GM18907 (cell line): ENCODE data around the gene OR2F1.
A peak's percentile ranks its signal among the peaks of the same experiment; 100 is the strongest.

ENCODE experiments used
- ATAC-seq: cut with Tn5 transposase; IDR thresholded peaks from one replicate; pipeline ENCODE4 v1.9.1; 2021; ENCODE audit warnings: mild to moderate bottlenecking, moderate library complexity; ENCODE audit not compliant: unreplicated experiment

Gene OR2F1, protein sequence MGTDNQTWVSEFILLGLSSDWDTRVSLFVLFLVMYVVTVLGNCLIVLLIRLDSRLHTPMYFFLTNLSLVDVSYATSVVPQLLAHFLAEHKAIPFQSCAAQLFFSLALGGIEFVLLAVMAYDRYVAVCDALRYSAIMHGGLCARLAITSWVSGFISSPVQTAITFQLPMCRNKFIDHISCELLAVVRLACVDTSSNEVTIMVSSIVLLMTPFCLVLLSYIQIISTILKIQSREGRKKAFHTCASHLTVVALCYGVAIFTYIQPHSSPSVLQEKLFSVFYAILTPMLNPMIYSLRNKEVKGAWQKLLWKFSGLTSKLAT

GRCh38 chr7:143954544-143954943 lies at the start of gene OR2F1:
TSS of gene OR2F1 (plus strand) at chr7:143954844. CDS start at chr7:143959971, 5,127 bp downstream.
- ATAC-seq: no peak

- no peak for ATAC-seq
These were observed 49.1 kb upstream of the OR2F1 start for GRCh38 chr7:143905509-143905908.

DNA sequence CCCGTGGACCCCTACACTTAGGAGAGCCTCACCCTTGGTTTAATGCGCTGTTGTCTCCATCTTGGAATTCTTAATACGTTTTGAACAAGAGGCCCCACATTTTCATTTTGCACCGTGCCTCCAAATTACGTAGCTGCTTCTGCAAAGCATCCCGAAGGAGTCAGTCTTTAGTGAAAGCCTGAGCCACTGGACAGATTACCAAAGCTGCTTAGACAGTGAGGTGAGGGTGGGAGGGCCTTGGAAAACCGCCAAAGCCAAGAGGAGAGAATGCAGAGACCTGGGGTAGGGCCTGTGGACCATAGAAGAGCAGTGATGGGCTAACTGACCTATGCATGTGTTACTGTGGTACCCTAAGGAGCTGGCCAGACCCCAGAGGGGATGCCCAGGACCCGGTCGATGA lies 48.5 kb upstream of the OR2F1 start:
- no peak for ATAC-seq

DNA sequence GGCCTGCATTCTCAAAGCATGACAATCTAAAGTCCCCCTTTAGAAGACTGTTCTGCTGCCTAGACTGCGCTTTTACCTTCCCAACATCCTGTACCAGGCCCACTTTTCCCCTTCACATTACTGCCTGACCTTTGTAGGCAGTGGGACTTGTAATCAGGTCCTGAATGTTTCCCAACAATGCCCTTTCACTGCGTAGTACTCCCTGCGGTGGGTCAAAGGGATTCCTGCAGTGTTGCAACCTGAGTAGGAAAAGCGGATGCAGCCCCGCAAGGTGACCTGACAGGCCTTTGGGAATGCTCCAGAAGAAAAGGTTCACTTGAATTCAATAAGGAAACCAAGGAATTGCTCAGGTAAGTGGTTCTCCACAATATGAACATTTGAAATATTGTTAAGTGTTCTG lies 47.7 kb upstream of the OR2F1 start:
- no peak for ATAC-seq

DNA sequence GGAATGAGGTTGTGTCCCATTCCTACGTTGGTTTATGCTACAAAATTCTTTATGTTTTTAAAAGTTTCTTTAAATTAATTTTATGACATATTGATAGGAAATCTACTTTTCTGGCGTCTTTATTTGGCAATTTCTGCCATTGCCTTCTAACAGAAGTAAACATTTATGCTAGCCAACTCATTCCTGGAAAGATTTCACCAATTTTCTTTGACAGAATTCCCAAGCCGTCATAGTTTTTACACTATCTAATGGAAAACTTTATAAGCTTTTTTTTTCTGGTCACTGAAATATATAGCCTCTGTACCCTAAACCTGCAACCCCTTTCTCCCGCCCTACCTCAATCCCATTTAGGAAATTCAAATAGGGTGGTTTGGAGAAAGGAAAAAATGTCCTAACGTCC lies 46.5 kb upstream of the OR2F1 start:
- no peak for ATAC-seq

GRCh38 chr7:143909863-143910262 lies 44.8 kb upstream of the OR2F1 start:
- no peak for ATAC-seq

DNA sequence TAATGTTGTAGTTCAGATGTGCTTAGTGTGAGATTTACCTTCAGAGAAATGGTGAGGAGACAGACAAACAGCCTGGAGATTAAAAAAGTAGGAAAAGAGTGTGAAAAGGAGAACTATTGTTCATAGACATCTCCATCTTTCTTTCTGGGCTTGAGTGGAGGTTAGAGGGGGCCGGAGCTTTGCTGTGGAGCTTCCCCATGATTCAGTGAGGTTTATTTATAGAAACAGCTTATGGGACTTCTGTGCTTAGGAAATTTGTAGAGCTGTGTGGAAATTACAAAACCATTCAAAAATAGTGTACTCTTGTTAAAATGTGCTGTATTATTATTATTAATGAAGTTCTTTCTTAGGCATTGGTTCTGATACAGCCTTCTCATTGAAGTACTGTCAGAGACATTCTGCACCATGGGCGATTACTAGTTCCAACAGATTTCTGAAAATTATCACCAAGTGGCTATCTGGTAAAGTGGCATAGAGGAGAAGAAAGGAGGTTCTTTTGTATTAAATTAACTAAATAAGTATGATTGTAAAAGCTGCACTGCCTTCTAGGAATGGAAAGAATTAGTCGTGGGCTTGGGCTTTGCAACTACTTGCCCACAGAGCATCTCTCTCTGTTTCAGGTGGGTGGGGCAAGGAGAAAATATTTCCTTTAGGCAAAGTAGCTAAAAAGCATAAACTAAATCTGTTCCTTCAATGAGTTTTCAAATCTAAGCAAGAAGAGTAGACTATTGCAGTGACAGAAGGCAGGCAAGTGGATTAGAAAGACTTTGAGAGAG lies 44.0 kb upstream of the OR2F1 start:
- ATAC-seq: no peak

DNA sequence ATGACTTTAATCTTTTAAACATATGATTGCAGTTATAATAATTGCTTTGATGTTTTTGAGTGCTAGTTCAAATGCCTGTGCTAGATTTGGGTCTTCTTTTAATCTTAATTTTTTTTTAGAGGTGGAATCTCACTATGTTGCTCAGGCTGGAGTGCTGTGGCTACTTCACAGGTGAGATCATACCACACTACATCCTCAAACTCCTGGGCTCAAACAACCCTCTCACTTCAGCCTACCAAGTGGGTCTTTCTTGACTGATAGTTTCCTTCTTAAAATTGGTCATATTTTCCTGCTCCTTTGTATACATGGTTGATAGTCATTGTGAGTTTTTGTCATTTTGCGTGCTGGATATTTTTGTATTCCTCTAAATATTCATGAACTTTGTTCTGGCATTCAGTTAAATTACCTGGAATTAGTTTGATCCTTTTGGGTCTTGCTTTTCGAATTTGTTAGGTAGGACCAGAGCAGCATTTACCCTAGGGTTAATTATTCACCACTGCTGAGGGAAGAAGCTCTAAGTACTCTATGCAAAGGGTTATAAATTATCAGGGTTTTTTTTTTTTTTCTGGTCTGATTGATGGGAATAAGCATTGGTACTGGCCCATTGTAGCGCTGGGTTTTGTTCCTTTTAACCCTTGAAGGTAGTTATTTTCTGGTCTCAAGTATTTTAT lies 40.6 kb upstream of the OR2F1 start:
- no peak for ATAC-seq

- ATAC-seq: no peak
These were observed 39.5 kb upstream of the OR2F1 start for GRCh38 chr7:143914938-143915652.

- ATAC-seq: no peak
These were observed 29.8 kb upstream of the OR2F1 start for GRCh38 chr7:143924851-143925250.

DNA sequence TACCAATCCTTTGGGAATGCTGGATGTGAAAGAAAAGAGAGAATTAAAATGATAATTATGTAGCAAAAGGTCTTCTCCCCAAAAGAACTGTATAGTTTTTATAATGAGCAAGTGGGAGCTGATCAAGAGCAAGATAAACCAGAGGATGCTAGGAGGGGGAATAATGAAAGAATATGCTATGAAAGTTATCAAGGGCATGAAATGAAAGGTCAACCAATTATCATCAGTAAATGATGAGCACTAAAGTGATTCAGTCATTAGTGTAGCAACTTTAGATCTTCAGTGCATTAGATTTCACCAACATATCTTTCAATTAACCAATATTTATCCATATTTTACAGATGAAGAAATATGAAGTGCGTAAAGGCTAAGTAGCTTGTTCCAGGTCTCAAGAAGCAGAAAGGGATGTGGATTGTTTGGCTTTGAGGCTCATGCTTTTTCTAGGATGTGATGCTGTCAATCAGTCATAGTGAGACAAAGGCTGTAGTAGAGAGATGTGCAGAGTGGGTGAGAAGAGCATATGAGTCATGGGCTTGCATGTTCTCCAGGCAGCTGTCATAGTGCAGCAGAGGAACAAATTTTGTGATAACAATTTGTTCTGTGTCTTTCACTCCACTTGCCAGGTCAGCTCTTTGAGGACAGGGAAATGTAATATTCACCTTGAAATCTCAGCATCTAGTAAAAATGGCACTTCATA lies 25.3 kb upstream of the OR2F1 start:
- peak; percentile 53 for ATAC-seq

- no peak for ATAC-seq
These were observed 22.9 kb upstream of the OR2F1 start for GRCh38 chr7:143931739-143932138.

DNA sequence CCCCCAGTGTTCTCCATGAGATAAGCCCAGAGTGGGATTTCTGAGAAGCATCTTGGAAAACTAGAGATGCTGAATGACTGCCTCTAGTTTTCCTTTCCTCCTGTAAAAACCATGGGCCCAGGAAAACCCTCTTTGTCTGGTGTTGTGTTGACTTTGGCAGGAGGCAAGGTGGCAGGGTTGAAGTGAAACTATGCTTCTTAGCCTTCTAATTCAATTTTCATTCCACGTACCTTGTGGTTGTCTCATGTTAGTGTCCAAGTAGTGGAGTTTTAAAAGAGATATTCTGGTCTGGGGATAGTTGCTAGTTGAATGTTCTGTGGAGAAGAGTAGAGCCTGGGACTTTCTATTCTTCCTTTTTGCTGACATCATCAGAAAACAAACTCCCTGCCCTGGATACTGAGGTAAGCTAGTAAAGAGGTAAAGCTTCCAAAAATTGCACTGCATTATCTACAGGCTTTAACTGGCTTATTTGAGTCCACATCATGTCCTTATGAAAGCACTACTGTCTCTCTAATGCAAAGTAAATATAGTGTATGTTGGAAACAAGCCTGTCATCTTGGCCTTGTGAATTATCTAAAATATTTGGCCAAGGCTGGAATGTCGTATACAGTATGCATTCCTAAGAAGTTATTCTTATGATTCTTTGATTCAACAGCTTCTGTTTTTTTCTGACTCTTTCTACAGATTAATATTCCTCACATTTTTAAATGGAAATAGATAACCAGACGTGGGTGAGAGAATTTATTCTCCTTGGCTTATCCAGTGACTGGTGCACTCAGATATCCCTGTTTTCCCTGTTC lies 19.9 kb upstream of the OR2F1 start, which contains the start of gene OR2F2:
Gene OR2F2 (plus strand): TSS at position 708 of the 800 bp plus-strand sequence. CDS start 0 bp downstream, at position 708.
- ATAC-seq: no peak

DNA sequence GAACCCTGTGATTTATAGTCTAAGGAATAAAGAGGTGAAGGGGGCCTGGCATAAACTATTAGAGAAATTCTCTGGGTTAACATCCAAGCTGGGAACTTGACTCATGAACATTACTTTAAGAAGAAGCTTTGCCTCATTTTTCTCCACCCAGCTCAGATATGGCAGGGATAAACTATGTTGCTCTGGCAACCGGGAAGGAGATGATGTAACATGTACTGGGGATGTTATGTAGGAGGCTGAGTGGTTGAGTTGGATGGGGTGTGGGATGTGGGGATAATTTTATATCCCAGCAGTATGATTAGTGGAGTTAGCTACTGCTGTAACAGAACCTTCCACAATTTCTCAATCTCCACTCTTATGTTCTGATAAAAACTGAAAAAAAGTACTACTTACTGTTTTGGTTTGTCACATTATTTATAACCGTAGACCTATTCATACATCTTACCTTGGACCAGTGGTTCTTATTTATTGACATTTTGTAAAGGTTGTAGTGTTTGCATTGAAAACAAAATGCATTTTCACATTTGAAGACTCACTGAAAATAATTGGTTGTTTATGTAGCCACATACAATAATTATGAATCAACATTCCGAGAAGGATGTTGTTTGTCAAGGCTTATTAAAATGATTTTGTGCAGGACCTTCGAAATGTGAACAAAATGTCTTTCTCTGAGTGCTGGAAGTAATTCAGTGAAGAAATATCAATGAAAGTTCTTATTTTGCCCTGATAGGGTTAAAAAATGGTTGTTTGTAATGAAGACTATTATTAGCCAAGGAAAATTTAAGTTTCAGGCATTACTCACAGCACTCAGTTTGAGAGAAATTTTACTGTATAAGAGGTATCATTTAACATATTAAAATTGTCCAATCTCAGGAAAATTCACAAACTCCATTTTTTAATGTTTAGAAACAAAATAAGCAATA lies 18.3 kb upstream of the OR2F1 start:
- no peak for ATAC-seq

DNA sequence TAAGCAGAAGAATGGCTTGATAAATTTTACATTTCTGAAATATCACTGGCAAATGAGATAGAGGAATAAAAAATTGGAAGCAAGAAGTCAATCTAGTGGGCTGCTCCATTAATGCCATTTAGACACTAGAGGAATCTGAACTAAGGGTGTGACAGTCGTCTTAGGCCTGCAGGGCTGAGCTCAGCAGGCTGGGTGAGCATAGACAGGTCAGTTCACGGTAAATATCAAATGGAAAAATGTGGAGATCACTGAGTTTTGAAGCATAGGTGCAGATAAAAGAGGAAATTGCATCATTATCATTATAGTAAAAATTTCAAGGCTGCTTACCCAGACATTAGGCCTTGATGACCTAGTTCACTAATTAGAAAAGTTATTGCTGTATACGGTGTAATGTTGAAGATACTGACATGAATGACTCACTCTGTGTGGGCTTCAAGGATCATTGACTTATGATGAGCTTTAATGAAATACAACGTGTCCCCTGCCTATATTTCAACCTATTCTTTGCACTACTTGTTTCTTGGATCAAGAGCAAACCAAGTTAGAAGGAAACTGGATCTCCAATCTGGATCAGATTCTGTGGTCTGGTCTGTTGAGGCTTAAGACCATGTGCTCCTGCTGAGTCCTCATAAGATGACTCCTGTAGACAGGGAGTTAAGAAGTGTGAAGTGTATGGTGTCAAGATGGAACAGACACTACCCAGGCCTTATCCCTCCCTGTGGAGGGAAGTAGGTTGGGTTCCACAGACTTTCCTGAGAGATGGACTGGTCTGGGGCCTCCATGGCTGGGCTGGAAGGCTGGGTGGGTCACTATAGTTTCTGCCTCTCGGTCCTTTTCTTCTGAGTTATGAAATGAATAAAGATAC lies 16.0 kb upstream of the OR2F1 start:
- ATAC-seq: no peak

- ATAC-seq: no peak
These were observed 9.2 kb upstream of the OR2F1 start for GRCh38 chr7:143945423-143945822.

GRCh38 chr7:143947111-143947510 lies 7.5 kb upstream of the OR2F1 start:
- no peak for ATAC-seq

- ATAC-seq: no peak
These were observed 5.9 kb upstream of the OR2F1 start for GRCh38 chr7:143948733-143949132.
